Amygdala (tissue), 56 donors: ENCODE measurements around the gene TRIM40.

Experiments used
- DNase-seq, 56 donors: peaks; one replicate each; lab custom pipeline; 2025; lab: John Stamatoyannopoulos, UW

TRIM40 gene

DNA sequence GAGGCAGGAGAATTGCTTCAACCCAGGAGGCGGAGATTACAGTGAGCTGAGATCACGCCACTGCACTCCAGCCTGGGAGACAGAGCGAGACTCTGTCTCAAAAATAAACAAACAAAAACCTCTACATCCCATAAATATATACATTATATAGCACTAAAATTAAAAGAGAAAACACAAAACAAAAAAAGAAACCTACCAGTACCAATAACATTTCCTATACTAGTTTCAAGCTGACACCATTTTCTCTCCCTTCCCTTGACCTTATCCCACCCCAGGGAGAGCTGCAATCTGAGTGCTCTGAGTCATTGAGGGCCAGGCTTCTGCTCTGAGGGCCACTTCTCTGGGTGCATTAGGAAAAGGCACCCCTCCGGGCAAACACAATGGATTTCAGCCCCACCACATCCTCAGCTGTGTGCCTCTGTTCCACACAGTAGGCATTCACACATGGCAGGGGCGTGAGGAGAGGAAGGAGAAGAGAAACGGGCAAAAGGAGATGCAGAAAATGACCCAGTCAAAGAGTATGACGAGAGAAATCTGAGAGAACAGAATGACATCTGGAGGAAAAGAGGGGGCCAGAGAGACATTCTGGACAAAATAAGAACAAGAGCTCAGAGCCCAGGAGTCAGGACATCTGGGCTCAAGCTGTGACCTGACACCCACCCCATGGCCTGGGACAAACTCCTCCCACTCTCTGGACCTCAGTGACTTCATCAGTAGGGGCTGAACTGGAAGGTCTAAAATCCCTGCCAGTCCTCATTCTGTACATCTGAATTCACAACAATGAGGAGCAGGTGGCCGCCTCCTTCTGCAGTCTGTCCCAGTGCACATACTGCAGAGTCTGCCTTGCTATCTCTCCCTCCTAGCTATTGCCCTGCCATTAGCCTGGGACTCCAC lies 59.1 kb downstream of the TRIM40 start:
- no peak for DNase-seq

- no peak for DNase-seq
These were observed 60.0 kb downstream of the TRIM40 start for GRCh38 chr6:30195951-30196350.

GRCh38 chr6:30196376-30196775 lies 60.4 kb downstream of the TRIM40 start:
- DNase-seq = no peak
